Large intestine (tissue), 3 donors: Measurements from ENCODE around the gene LARP1. TPM values are rescaled to one million over a fixed set of nuclear protein-coding genes. Genes with fewer than 3 reads are reported as not detected.

ENCODE experiments used
- DNase-seq, 2 donors: peaks; one replicate each; pipeline versions ENCODE4 v3.0.0 to v3.0.0-alpha.2; 2013
- H3K27ac ChIP-seq: one replicate; pipeline ENCODE4 v1.5.1; 2013; ENCODE audit warnings: low read length
- H3K27me3 ChIP-seq: 2 replicates; pipeline ENCODE4 v1.6.1; 2013; ENCODE audit warnings: low read length; ENCODE audit not compliant: control insufficient read depth, insufficient read depth
- H3K36me3 ChIP-seq: 2 replicates; pipeline ENCODE4 v1.6.1; 2013; ENCODE audit warnings: low read length; ENCODE audit not compliant: control insufficient read depth, insufficient read depth
- H3K4me1 ChIP-seq: one replicate; pipeline ENCODE4 v1.6.1; 2013; ENCODE audit warnings: low read length; ENCODE audit not compliant: control insufficient read depth, insufficient read depth
- H3K4me3 ChIP-seq: one replicate; pipeline ENCODE4 v1.5.1; 2013; ENCODE audit warnings: low read length
- H3K9me3 ChIP-seq: one replicate; pipeline ENCODE4 v1.6.1; 2013; ENCODE audit warnings: mild to moderate bottlenecking, low read depth, low read length, moderate library complexity; ENCODE audit not compliant: control insufficient read depth
- WGBS: methylation state at CpG from one replicate; pipeline ENCODE4 v1.1.5; 2013; ENCODE audit warnings: low lambda C conversion rate; ENCODE audit not compliant: insufficient coverage; 5-methylcytosine and 5-hydroxymethylcytosine counted together
- polyA plus RNA-seq: library from polyadenylated mRNA; unstranded; fragments of 120-200 nt; gene quantifications from one replicate; pipeline ENCODE4 v1.2.1, GENCODE V29; 2013

LARP1 gene
- polyA plus RNA-seq, 1 donor = 113 TPM

DNA sequence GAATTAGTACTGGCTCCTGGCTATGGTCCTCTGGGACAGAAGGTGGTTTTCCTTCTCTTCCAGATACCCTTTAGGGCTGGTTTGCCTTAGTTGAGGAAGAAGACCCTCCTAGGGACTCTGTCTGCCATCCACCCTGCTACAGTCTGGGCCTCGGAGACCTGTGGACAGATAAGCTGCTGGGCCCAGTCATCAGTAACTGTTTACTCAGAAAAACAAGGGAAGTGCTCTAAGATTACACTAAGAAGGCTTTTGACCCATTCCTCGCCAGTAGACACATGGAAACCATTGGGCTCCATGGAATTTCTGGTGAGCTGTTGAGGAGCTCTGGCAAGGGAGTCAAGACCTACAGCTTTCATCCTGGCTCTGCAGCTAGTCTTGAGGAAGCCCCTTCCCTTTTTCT, 31.2 kb downstream of the LARP1 start:
- Histone ChIP-seq H3K4me1 (peaks cover 44% of the 10 kb centered on the region), H3K9me3 (no peaks in the 10 kb centered on the region), H3K27me3 (no peaks in the 10 kb centered on the region), H3K4me3 (no peak overlapping the region), H3K27ac (peak overlapping the region; percentile 8), H3K36me3 (peaks cover 14% of the 10 kb centered on the region)
- DNase-seq = no peak
- WGBS = no CpG with 5 or more reads among the region's 2 CpGs

DNA sequence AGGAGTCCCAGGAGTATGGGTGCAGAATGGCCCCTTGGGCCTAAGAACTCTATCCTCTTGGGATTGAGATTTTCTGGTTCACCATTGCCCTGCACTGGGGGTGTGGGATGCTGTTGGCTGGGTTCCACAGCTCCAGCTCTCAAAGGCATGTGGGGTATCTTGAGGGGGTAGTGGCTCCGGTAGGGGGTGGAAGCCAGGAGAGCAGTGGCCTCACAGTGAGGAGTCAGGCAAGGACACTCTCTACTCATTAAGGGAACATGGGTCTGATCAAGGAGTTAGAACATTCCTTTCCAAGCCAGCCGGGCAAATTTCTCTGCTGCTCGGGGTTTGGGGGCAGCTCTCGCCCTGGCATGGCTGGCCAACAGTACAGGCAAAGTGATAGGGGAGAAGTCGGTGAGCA, 33.0 kb downstream of the LARP1 start:
- H3K36me3 ChIP-seq = peaks cover 30% of the 10 kb centered on the region
- H3K27ac ChIP-seq = no peak overlapping the region
- H3K4me3 ChIP-seq = no peak overlapping the region
- H3K9me3 ChIP-seq = no peaks in the 10 kb centered on the region
- DNase-seq = no peak
- WGBS = no CpG with 5 or more reads among the region's 5 CpGs
- no peaks in the 10 kb centered on the region for H3K27me3 ChIP-seq
- peaks cover 28% of the 10 kb centered on the region for H3K4me1 ChIP-seq

DNA sequence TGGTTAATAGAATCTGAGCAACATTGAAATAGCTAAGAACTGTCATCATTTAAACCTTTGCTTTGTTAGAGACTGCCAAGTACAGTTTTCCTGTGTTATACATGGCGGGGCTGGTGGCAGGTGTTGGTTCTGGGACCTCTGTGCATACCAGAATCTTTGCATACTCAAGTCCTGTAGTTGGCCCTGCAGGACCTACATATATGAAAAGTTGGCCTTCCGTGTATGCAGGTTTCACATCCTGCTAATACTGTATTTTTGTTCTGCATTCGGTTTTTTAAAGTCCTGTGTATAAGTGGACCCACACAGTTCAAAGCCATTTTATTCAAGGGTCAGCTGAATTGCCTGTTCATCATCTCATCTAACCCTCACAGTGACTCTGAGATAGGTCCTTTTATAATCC, 36.4 kb downstream of the LARP1 start:
- Histone ChIP-seq H3K36me3 (peaks cover 51% of the 10 kb centered on the region), H3K27me3 (no peaks in the 10 kb centered on the region), H3K4me1 (peaks cover 10% of the 10 kb centered on the region), H3K9me3 (no peaks in the 10 kb centered on the region), H3K4me3 (no peak overlapping the region), H3K27ac (no peak overlapping the region)
- no CpG with 5 or more reads among the region's 3 CpGs for WGBS
- no peak for DNase-seq

DNA sequence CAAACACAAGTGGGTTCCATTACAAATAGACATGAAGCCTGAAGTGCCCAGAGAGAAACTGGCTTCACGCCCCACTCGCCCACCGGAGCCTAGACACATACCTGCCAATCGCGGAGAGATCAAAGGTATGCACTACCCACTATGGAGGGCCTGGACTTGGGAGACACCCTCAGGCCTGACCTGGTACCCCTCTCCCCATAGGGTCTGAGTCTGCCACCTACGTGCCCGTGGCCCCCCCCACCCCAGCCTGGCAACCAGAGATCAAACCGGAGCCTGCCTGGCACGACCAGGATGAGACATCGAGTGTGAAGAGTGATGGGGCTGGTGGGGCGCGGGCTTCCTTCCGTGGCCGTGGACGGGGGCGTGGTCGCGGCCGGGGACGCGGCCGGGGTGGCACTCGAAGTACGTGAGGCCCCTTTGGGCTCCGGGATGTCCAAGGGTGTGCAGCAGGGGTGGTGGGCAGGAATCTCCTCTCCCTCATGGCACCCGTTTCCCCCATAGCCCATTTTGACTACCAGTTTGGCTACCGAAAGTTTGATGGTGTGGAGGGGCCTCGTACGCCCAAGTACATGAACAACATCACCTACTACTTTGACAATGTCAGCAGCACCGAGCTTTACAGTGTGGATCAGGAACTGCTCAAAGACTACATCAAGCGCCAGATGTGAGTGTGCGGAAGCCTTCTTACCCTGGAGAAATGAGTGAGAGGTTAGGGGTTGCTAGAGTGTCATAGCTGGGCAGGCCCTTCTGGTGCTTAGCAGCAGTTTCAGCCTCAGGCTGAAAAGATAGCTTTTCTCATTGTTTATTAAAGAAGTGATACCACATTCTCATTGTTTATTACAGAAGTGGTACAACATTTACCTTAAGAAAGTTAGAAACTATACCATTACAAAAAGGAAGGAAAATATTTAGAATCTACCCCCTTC, 38.7 kb downstream of the LARP1 start:
- peak overlapping the region; percentile 71 for H3K27ac ChIP-seq

DNA sequence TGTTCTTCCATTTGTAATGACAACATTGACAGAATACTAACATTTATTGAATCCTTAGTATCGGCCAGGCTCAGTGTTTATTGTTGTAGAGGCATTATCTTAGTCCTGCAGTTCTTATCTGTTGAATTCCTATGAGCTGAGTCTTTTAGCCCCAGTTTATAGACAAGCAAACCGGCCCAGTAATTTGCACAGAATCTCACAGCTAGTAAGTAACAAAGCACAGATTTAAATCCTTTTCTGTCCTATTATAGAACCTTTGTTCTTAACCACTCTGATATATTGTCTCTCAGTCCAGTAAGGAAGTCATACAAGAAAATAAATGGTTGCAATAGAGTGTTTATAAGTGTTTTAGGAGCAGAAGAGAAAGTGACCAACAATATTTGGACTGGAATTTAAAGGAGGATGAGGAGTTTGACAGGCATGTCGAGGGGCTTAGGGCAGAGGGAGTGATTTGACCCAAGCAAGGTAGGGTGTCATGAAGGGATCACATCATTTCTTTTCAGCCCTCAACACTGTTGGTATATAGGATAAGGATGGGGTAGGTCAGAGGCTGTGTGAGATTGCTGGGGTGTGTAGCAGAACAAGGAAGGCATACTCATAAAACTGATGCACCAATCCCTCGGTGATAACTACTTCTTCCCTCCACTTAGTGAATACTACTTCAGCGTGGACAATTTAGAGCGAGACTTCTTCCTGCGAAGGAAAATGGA, 39.5 kb downstream of the LARP1 start:
- Histone ChIP-seq H3K36me3 (peaks cover 66% of the 10 kb centered on the region), H3K27me3 (no peaks in the 10 kb centered on the region), H3K4me1 (peaks cover 9% of the 10 kb centered on the region), H3K9me3 (no peaks in the 10 kb centered on the region), H3K4me3 (no peak overlapping the region), H3K27ac (peak overlapping the region; percentile 71)
- 0% methylated on average over 1 of the region's 7 CpGs for WGBS
- peak in 1 of 2 donors; percentile 45 for DNase-seq

More for the DNA sequence above, 38.7 kb downstream of the LARP1 start:
- Histone ChIP-seq H3K27me3 (no peaks in the 10 kb centered on the region), H3K4me1 (peaks cover 9% of the 10 kb centered on the region), H3K9me3 (no peaks in the 10 kb centered on the region), H3K4me3 (no peak overlapping the region), H3K36me3 (peaks cover 60% of the 10 kb centered on the region)
- no peak for DNase-seq
- no CpG with 5 or more reads among the region's 32 CpGs for WGBS

DNA sequence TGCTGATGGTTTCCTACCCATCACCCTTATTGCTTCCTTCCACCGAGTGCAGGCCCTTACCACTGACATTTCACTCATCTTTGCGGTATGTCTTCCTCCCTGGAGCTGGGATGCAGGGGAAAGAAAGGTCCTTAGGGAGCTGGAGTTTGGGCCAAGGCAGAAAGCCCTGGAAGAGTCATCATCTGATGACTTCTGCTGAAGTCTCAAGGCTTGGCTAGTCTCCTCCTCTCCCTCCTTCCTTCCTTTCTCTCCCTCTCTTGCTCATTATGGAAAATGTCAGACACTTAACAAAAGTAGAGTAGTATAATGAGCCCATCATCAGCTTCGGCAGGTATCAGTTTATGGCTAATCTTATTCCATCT, 40.0 kb downstream of the LARP1 start:
- peaks cover 9% of the 10 kb centered on the region for H3K4me1 ChIP-seq
- 90% methylated on average over 2 of the region's 3 CpGs for WGBS

DNA sequence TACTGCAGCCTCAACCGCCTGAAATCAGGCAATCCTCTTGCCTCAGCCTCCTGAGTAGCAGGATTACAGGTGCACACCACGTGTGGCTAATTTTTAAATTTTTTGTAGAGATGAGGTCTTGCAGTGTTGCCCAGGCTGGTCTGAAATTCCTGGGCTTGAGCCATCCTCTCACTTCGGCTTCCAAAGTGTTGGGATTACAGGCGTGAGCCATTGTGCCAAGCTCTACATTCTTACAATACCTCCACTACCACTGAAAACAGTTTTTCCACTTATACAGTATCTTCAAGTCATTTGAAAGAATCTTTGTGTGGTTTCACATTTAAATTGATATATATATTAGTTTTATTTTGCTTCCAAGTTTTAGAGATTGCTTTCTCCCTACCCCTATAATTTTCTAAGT, 42.6 kb downstream of the LARP1 start:
- no peaks in the 10 kb centered on the region for H3K27me3 ChIP-seq
- H3K4me3 ChIP-seq = no peak overlapping the region
- H3K27ac ChIP-seq = no peak overlapping the region
- no peaks in the 10 kb centered on the region for H3K9me3 ChIP-seq
- no peak for DNase-seq
- whole genome bisulfite sequencing = no CpG with 5 or more reads among the region's 4 CpGs
- peaks cover 9% of the 10 kb centered on the region for H3K4me1 ChIP-seq
- peaks cover 72% of the 10 kb centered on the region for H3K36me3 ChIP-seq

More for the DNA sequence above, 40.0 kb downstream of the LARP1 start:
- Histone ChIP-seq H3K36me3 (peaks cover 69% of the 10 kb centered on the region), H3K9me3 (no peaks in the 10 kb centered on the region), H3K27ac (peak overlapping the region; percentile 71), H3K4me3 (no peak overlapping the region), H3K27me3 (no peaks in the 10 kb centered on the region)
- DNase-seq = no peak

DNA sequence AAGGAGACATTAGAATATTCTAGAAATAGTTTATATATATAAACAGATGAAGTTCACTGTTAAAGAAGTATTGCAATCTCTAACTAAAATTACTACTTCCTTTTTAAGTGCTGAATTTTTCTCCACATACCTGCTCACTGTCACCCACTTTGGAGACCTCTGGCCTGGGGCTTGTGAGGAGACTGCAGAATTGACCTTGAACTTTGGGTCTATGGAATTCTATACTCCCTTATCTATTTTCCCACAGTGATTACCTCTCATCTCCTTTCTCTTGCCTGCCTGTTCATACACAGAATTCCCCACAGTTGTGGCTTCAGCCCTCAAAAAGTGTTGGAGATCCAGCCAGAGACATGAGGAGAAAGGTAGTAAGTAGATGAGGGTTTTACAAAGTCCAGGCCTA, 45.4 kb downstream of the LARP1 start:
- Histone ChIP-seq H3K36me3 (peaks cover 78% of the 10 kb centered on the region), H3K9me3 (no peaks in the 10 kb centered on the region), H3K4me1 (no peaks in the 10 kb centered on the region), H3K27ac (no peak overlapping the region), H3K27me3 (no peaks in the 10 kb centered on the region), H3K4me3 (no peak overlapping the region)
- no peak for DNase-seq

DNA sequence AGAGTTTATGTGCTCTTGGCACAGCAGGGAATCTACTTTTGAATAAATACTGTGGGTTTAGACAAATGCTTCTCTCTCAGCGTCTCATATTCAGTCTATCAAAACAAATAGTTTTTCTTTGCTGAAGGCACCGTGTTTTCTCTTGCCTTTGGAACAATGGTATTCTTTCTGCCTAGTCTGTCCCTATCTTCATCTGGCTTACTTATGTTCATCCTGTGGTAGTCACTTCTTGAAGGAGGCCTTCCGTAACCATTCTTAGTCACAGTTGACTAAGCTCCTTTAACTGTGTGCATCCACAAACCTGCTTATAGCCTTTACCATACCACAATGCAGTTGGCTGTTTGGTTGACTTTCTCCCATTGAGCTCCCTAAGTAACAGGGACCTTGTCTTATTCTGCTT, 45.9 kb downstream of the LARP1 start:
- Histone ChIP-seq H3K27me3 (no peaks in the 10 kb centered on the region), H3K4me1 (no peaks in the 10 kb centered on the region), H3K4me3 (no peak overlapping the region), H3K27ac (no peak overlapping the region), H3K36me3 (peaks cover 83% of the 10 kb centered on the region), H3K9me3 (no peaks in the 10 kb centered on the region)
- DNase-seq = no peak
- WGBS = 90% methylated on average over 3 of the region's 3 CpGs

DNA sequence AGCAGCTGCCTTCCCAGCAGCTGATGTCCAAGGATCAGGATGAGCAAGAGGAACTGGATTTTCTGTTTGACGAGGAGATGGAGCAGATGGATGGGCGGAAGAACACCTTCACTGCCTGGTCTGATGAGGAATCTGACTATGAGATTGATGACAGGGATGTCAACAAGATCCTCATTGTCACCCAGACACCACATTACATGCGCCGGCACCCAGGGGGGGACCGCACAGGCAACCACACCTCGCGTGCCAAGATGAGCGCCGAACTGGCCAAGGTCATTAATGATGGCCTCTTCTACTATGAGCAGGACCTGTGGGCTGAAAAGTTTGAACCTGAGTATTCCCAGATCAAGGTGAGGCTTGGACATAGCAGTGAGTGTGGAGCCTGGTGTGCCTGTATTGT, 46.9 kb downstream of the LARP1 start:
- no CpG with 5 or more reads among the region's 9 CpGs for WGBS
- H3K9me3 ChIP-seq = no peaks in the 10 kb centered on the region
- no peak for DNase-seq
- no peak overlapping the region for H3K27ac ChIP-seq
- H3K4me1 ChIP-seq = no peaks in the 10 kb centered on the region
- H3K27me3 ChIP-seq = no peaks in the 10 kb centered on the region
- H3K4me3 ChIP-seq = no peak overlapping the region
- H3K36me3 ChIP-seq = peaks cover 83% of the 10 kb centered on the region
